Iris pigment epithelial cell (primary cell): ENCODE measurements around the gene LAMTOR2.
"Not testable (repeated sequence)": the region's sequence is repeated elsewhere in the genome, so short reads cannot be mapped to it uniquely, and the experiment has no call there.

ENCODE experiments used
- DNase-seq: peaks from one replicate; pipeline ENCODE4 v3.0.0-alpha.2; 2011; ENCODE audit warnings: low read depth

Gene LAMTOR2

DNA sequence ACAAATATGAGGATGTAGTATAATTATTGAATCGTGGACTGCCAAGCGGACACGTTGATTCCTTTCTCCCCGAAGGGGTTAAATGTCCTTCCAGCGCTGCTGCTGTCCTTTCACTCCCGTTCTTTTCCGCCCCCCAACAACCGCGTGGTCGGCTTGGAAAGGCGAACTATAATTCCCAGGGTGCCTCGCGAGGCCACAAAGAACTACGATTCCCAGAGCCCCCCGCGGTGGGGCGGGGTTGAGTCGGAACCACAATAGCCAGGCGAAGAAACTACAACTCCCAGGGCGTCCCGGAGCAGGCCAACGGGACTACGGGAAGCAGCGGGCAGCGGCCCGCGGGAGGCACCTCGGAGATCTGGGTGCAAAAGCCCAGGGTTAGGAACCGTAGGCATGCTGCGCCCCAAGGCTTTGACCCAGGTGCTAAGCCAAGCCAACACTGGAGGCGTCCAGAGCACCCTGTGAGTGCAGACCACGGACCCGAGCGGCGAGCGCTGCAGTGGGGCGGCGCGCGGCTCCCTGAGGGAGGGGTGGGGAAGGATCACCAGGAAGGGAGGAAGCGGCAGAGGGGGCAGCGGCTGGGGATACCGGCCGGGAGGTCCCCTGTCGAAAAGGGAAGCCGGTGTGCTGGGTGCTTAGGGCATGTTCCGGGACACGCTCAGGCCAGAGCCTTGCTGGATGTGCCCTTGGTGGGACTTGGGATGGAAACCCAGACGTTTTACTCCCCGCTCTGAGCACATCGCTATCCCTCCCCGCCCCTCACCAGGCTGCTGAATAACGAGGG, at the start of gene LAMTOR2:
Gene LAMTOR2 (plus strand): TSS at position 283 of the 781 bp plus-strand sequence. CDS start 108 bp downstream, at position 391.
- DNase-seq, result peak; percentile 97

DNA sequence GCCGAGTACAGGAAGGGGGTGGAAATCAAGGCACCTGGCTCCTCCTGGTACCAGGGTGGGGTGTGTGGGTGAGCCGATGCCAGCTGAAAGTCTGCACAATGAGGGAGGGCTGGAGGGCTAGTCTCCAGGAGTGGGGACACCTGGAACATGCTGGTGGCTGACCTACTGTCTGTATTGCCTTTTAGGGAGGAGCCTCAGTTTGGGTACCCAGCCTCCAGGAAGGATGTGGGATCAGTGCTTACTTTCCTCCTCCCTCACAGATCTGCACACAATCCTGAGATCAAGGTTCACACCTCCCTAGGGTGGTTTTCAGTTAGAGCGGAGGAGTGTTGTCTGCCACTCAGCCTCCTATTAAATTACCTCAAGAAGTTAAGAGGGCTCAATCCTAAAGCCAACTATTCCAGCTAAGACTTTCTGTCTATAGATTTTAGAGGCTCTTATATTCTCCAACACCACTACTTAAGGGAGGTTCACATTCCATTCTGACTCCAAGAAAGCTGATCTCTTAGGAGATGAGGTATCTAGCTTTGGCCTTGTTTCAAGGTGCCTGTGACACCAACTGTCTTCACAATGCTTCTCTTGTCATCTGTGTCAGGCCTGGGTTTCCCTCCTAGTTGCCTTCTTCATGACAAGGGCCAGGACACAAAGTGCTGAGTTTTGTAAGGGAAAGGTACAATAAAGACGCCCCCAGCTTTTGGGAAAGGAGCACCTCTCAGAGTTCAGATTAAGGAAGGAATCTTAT, 49.6 kb upstream of the LAMTOR2 start:
- DNase-seq, result no peak

DNA sequence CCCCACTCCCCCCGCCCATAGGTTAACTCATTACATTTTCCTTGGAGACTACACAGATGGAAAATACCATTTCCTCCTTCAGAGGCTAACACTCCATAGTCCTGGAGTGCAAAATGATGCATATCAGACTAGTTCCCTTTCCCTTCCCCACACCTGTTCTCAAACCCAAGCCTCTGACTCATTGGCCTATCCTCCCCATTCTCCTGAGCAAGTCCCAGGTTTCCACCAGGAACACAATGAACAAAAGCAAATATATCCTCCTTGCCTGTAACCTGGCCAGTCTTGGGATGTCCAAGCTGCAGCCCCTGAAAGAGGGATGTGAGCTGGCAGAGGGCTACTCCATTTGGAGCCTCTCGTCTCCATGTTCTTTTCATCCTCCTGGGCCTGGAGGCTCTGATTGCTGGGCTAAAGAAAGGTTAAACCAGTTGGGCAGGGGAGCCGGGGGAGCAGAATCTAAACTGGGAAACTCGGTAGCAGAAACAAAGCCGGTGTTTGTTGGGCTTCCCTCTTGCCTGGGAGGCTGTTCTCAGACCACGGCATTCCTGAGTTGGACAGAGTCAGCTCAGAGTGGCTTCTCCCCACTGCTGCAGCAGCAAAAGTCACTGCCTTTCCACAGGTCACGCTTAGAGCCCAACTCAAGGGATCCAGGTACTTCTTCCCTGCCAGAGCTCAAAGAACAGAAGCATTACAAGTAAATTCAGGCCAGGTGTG, 47.8 kb upstream of the LAMTOR2 start:
- DNase-seq, result no peak

DNA sequence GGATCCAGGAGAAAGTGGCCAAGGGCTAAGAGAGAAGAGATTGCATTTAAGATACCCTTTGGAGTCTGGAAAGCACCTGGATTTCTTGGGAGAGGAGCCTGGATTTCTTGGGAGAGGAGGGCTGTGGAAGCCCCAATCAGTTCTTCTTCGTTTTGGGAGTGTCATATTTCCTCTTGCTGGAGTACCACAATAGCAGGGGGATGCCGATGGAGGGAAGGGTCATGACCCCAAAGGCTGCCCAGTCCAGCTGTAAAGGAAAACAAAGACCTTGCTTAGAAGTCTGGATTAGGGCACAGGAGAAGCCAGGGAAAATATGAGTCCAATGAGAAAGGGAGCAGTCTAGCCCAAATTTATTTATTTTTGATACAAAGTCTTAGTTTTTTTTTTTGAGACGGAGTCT, 45.2 kb upstream of the LAMTOR2 start:
- no peak for DNase-seq

DNA sequence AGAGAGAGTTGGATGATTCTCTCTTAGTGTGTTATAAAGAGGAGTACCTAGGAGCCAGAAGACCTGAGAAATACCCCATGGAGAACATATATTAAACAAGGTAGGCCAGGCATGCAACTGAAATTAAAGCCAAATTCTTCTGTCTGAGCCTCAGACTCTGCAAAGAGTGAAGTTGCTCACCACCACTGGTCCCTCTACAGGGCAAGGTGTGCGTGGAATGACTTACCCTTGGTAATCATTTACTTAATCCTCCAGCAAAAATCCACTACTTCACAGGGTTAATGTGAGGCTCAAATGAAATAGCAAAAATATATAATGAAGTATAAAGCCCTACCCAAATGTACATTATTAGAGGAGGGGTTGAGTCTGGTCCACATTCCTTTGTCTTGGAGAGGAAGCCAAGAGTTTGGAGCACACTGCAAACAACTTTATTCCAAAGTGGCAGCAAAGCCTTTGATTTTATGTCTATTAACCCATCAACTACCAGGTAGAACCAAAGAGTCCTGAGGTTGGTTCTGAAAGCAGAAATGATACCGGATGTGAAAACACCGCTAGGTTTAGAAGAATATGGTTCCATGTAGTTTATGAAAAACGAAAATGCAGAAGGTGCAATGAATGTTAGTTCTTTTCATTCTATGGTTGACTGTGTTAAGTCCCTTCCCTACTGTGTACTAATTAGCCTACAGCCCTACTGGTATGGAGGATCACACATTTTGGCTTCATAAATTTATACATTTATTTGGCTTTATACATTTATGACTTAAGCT, 42.3 kb upstream of the LAMTOR2 start:
- no peak for DNase-seq

DNA sequence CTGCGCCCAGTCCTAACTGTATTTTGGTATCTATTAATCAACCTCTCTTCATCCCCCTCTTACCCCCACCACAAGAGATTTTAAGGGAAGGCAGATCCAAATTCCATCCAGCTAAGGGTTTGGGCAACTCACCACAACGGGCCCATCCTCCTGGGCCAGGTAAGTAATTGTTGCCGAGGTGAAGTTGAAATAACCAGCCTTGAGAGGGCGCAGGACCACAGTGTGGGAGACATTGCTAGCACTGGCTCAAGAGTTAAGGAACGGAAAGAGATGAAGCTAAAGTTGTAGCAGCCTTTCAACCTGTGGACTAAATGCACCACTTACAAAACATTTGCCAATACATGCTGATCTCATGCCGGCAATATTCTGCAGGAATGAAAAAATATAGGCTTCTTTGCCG, 39.8 kb upstream of the LAMTOR2 start:
- DNase-seq, result no peak

DNA sequence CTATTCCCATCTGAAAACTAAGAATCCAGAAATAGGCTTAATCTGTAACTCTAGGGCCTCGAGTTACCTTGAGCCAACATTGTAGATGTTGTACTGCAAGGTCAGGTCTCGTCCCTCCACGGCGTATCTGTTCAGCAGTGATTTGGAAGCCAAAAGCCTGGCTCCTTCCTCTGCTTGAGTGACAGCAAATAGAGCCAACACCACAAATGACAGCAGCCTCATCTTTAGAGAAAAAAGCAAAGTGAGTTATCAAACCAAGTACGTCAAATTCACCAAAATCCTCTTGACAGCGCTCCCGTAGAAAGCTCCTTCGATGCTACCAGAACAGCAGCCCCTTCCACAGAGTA, 34.7 kb upstream of the LAMTOR2 start:
- no peak for DNase-seq

DNA sequence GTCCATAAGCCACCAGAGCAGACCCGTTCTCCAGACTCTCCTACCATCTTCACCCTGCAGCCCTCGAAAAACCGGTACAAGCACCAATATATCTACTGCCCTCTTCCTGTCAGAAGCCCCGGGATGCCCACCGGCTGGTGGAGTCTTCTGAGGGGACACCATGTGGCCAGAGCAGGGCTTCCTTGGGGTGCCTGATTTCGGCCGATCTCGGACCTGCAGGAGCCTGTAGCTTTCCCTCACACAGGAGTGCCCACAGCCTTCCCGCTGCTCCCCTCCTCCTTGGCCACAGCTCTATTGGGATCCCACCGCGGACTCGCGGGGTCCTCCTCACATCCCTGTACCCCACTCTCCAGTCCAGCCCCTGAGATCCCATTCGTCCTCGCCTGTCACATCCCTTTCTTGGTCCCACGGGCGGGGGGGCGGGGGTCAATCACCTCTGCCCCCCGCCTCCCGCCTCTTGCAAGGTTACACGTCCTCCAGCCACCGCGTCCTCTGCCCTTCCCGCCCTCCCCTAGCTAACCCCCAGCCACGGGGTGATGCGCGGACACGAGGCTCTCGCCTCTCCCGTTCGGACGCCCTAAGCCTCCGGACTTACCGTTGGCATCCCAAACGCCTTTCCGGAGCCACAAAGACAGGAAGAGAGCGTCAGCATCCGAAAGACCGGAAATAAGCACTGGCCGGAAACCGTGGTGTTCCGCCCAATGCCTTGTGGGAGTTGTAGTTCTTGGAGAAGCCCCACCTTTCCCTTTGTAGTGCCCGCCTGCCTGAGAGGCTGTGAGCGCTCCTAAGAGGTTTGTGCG, 34.1 kb upstream of the LAMTOR2 start, which contains the start of gene SSR2:
Gene SSR2 (minus strand): TSS at position 659 of the 800 bp plus-strand sequence. CDS start 784 bp downstream, outside the sequence.
- peak; percentile 94 for DNase-seq

DNA sequence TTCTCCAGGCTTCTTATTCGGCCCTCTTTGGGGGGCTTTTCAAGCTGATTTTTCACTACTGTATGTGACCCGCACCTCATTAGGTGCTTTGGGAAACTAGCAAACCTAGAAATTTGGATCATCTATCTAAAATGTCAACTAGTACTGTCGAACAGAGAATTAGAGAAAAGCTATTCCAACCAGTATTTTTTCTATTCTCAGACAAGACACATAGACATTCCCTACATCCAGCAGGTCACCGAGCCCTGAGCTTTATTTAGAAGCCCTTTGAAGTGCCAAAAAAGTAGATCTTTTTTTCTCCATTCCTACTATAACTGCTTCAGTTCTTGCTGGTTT, 33.5 kb upstream of the LAMTOR2 start:
- DNase-seq, result no peak

DNA sequence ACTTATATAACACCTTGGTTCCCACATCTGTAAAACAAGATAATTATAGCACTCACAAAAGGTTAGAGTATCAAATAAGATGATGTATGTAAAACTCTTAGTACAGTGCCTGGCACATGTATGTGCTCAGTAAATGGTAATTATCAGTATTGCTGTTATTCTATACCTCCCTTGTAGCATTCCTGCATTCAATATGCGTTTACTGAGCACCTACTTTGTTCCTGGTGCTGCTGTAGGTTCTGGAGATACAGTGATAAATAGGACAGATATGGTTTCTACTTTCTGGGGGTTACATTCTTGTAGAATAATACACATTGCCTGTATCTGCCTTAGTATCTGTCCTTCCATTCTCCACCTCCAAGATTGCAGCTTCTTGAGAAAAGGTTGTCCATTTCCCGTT, 32.6 kb upstream of the LAMTOR2 start:
- no peak for DNase-seq

DNA sequence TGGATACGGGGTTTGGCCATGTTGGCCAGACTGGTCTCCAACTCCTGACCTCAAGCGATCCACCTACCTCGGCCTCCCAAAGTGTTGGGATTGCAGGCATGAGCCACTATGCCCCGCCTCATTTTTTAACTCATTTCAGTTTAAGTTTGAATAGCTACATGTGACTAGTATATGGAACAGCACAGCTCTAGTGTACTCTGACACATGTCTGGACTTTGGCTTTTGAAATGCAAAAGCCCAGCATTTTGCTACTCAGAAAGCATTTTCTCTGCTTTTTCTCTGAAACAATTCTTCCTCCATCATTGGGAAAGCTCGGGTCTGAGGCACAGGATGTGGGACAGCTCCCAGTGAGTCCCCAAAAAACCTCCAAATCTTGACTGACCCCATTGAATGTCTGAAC, 29.8 kb upstream of the LAMTOR2 start:
- no peak for DNase-seq

DNA sequence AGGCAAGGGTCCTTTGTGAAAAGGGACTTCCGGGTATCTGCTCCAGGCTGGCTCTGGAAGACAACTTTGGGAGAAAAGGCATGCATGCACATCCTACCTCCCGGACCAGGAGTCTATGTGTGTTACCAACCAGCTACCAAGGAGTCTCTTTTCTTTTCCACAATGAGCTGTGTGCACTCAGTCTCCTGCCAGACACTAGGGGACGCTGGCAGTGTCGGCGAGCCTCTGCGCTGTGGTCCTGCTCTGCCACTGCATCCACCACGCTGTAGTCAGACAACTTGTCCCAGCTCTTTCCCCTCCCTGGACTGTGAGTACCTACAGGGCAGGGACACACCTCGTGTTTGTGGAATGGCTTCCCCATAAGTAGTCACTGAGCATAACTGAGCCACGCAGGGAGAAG, 28.7 kb upstream of the LAMTOR2 start:
- DNase-seq, result peak; percentile 43

DNA sequence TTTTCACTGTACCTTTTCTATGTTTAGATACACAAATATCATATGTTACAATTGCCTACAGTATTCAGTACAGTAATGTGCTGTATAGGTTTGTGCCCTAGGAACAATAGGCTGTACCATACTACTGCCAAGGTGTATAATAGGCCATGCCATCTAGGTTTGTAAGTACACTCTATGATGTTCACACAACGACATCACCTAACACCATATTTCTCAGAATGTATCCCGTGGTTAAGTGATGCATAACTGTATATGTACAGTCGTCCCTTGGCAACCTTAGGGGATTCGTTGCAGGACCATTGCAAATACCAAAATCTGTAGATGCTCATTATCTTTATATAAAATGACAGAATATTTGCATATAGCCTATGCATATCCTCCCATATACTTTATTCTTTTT, 28.0 kb upstream of the LAMTOR2 start:
- DNase-seq, result no peak

DNA sequence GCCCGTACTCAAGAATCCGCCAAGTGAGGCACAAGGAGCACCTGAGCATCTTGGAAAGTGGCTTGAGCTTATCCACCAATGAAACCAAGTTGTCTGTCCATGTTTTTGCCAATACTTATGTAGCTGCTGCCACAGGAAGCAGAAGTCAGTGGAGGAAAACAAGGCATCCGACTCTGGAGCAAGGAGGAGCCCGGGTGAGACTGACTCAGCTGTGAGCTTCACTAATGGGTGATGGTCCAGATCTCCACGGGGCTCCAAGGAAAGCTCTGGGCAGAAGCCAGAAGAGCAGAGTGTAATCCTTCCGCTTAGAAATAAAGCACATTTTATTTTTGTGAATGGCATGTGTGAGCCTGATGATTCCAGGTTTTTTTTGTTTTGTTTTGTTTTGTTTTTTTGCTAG, 21.6 kb upstream of the LAMTOR2 start:
- peak; percentile 38 for DNase-seq

DNA sequence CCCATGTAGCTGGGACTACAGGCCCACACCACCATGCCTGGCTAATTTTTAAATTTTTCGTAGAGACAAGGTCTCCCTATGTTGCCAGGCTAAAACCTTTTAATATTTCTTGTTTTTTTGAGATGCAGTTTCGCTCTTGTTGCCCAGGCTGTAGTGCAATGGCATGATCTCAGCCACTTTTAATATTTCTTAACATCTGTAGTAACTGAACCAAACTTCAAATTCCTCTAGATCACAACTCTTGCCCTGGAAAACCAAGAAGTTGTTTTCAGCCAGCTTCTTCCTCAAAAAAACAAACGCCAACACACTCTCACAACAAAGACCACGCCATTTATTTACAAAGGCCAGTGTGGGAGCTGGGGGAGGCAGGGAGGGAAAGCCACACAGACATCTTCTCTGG, 19.6 kb upstream of the LAMTOR2 start:
- DNase-seq, result not testable (repeated sequence)

DNA sequence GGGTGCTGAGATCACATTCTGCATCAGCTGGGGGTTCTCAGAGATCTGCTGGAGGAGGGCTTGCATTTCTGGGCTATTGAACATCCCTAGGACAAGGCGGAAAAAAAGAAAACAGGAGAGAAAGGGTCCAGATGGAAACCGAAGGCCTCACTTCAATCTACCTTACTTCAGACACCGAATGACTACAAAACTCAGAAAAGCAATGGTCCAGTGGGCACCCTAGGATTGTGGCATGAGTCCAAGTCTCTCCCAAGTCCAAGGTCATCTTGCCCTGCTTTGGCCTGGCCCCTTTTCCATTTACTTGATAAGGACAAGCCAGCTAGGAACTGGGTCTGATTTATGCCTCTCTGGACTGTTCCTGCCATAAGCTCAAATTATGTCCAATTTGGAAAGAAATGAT, 11.8 kb upstream of the LAMTOR2 start:
- no peak for DNase-seq

DNA sequence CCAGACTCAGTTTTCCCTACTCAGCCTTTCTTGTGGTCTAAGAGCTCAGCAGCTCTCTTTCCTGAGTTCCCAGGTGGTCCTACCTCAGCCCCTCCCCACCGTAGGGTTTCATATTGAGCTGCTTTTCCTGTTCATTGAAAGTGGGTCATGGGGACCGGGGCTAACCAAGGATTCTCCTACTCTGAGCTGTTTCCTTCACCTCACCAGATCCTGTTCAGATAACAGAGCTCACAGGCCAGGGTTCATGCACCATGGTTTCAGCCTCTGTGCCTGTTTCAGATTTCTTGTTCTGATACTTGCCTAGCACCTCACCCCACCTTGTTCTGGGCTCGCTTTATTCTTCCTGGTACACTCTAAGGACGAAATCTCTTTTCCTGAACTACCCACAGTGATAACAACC, 9.5 kb upstream of the LAMTOR2 start:
- DNase-seq, result no peak

DNA sequence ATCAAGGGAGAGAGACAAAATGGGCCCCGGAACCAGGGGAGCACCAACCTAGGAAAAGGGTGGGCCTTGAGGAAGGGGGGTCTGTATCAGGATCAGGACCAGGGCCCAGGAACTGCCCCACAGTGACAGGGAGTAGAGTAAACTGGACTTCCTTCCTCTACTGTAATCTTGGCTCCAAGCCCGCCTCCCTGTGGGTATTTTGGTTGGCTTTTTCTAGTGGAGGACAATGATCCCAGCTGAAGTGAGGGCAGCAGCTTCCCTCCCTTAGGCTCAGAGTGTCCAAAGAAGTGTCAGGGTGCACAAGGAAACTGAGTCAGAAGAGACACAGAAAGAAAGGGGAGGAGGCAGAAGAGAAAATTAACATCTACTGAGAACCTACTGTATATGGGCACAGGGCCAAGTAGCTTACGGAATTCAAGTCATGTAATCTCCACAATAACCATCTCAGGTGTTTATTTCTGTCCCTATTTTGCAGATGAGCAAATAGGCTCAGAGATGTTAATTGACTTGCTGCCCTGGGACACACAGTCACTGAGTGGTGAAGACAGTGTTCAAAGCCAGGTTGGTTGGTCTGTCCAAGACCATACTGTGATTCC, 5.8 kb upstream of the LAMTOR2 start:
- DNase-seq, result no peak

DNA sequence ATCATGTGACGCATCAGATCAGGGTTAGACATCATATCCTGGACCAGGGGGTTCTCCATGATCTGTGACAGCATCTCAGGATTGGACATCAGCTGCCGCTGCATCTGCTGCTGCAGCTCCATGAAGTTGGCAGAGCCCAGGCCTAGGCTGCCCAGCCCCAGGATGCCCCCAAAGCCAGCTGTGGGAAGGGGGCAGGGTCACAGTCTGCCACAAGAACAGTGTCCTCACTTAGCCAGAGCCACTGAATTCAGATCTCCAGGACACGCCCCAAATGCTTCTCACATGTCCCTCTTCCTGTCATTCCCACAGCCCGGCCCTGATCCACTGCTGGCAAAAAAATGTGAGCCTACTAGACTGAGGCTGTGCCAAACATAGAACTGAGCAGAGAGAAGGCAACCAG, 4.2 kb upstream of the LAMTOR2 start:
- no peak for DNase-seq

DNA sequence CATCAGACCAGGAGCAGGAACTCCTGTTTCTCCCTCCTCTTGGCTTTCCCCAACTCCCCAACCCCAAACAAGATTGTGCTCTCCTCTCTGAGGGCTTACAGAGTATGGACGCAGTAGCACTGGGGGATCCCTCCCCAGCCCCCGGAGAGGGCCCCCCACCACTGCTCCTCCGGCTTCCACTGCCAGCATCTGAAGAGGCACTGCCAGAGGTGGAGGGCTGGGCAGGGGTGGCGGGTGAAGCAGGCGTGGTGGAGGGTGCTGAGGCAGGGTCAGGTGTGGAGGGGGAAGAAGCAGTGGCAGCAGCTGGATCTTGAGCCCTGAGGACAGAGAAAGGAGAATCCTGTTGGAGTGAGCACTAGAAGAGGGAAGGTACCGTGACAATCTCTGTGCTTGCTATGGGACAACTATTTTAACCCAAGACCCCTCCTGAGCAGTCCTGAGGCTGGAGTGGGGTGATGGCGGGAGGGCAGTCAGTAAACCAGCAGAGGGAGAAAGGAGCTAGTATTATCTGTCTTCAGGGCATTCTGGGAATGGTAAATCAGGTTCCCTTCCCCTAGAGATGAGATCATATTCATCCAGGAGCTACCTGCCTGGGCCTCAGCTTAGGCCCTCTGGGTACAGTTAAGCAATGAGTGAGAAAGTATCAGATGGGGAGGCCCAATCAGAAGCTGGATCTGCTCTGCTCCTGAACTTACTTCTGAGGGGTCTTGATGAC, 3.4 kb upstream of the LAMTOR2 start:
- no peak for DNase-seq
